Measurements from ENCODE around the gene RAB24. TPM values are rescaled to one million over a fixed set of nuclear protein-coding genes. Genes with fewer than 3 reads are reported as not detected.

The RAB24 gene
- total and polyA plus RNA-seq, 2 experiments from 2014 or later = 27.1 to 27.7 TPM

GRCh38 chr5:177327539-177328522, 24.3 kb upstream of the RAB24 start:
- no peak overlapping the region for H2AFZ ChIP-seq
- Mint-ChIP-seq H3K27me3 (ENCODE audit: insufficient read depth, low read depth, poor library complexity) (peaks cover 10% of the 10 kb centered on the region), H3K4me1 (peaks cover 12% of the 10 kb centered on the region), H3K27ac (peak overlapping the region; percentile 38), H3K4me3 (no peak overlapping the region), H3K9me3 (no peaks in the 10 kb centered on the region), H3K36me3 (ENCODE audit: low read depth) (peaks cover 20% of the 10 kb centered on the region)
- H3F3A ChIP-seq (replicated peaks; ENCODE audit: low read depth) = no peaks in the 10 kb centered on the region; the same call in 1 of the 2 replicates
- no peaks in the 10 kb centered on the region for H3K36me3 ChIP-seq (ENCODE audit: insufficient read depth)
- no peak overlapping the region for H3K4me2 ChIP-seq
- peak overlapping the region; percentile 72 for H3K27ac ChIP-seq (ENCODE audit: low read depth)
- no peak for DNase-seq (ENCODE audit: low spot score)
- peaks cover 3% of the 10 kb centered on the region; the same call in 1 of the 2 replicates for H4K20me1 ChIP-seq (replicated peaks; ENCODE audit: insufficient read depth)
- ATAC-seq = peak; percentile 15; the same call in 1 of the 3 replicates
- H3K4me3 ChIP-seq = no peak overlapping the region
- no peaks in the 10 kb centered on the region for H3K9me2 ChIP-seq (ENCODE audit: insufficient read depth)
- H3K4me1 ChIP-seq (ENCODE audit: insufficient read depth) = peaks cover 9% of the 10 kb centered on the region
- no peaks in the 10 kb centered on the region for H3K27me3 ChIP-seq (ENCODE audit: insufficient read depth)
- 0 out of 2 replicates have a peak, but pooled peaks cover 7% of the 10 kb centered on the region for H3K79me2 ChIP-seq (replicated peaks; ENCODE audit: insufficient read depth)
- TF ChIP-seq POLR2AphosphoS5 (IDR thresholded peaks at IDR 0.05; ENCODE audit: low read depth) (no peak), JUNB (IDR thresholded peaks at IDR 0.05; ENCODE audit: unreplicated experiment) (no peak), CTCF (conservative IDR thresholded peaks at IDR 0.05; ENCODE audit: low read depth in 2 of 2) (no peak), STAT1 (IDR thresholded peaks at IDR 0.05; ENCODE audit: unreplicated experiment) (no peak), CREB1 (CRISPR knock-in tag; IDR thresholded peaks at IDR 0.05; ENCODE audit: low read depth) (no peak)

- Mint-ChIP-seq H3K4me1 (peaks cover 12% of the 10 kb centered on the region), H3K4me3 (no peak overlapping the region; the same call in 2 of the 3 replicates), H3K36me3 (ENCODE audit: low read depth) (peaks cover 12% of the 10 kb centered on the region), H3K9me3 (no peaks in the 10 kb centered on the region), H3K27ac (peak overlapping the region; percentile 94), H3K27me3 (ENCODE audit: insufficient read depth, low read depth, poor library complexity) (peaks cover 10% of the 10 kb centered on the region)
- DNase-seq (ENCODE audit: low spot score) = peak; percentile 47
- Histone ChIP-seq H4K20me1 (replicated peaks; ENCODE audit: insufficient read depth) (0 out of 2 replicates have a peak, but pooled peaks cover 3% of the 10 kb centered on the region), H3F3A (replicated peaks; ENCODE audit: low read depth) (no peaks in the 10 kb centered on the region; the same call in 1 of the 2 replicates), H3K27ac (ENCODE audit: low read depth) (peak overlapping the region; percentile 83), H3K9me2 (ENCODE audit: insufficient read depth) (no peaks in the 10 kb centered on the region), H3K4me3 (no peak overlapping the region), H3K27me3 (ENCODE audit: insufficient read depth) (no peaks in the 10 kb centered on the region), H3K4me2 (peak overlapping the region; percentile 8), H3K79me2 (replicated peaks; ENCODE audit: insufficient read depth) (0 out of 2 replicates have a peak, but pooled peaks cover 7% of the 10 kb centered on the region), H2AFZ (no peak overlapping the region), H3K4me1 (ENCODE audit: insufficient read depth) (peaks cover 9% of the 10 kb centered on the region), H3K36me3 (ENCODE audit: insufficient read depth) (no peaks in the 10 kb centered on the region)
- peak; percentile 46 for ATAC-seq
- TF ChIP-seq ZNF462 (CRISPR knock-in tag; IDR thresholded peaks at IDR 0.05) = no peak
- TF ChIP-seq NANOG (IDR thresholded peaks at IDR 0.05; ENCODE audit: borderline replicate concordance) = no peak
- TF ChIP-seq ETS1 (IDR thresholded peaks at IDR 0.05) = no peak
- no peak for TF ChIP-seq STAT1 (IDR thresholded peaks at IDR 0.05; ENCODE audit: unreplicated experiment)
- TF ChIP-seq EZH2phosphoT487 (IDR thresholded peaks at IDR 0.05; ENCODE audit: unreplicated experiment) = no peak
- TF ChIP-seq CREB1 (CRISPR knock-in tag; IDR thresholded peaks at IDR 0.05; ENCODE audit: low read depth) = no peak
Measured at GRCh38 chr5:177325868-177326381, 22.4 kb upstream of the RAB24 start.

Data from GM23338 (cell line).